Common myeloid progenitor, CD34-positive (primary cell): Measurements from ENCODE around the gene PRKCH.

Experiments
- CTCF ChIA-PET: fragments of 350-600 bp; sonication (Branson Sonifier 250); formaldehyde crosslinking; loops from one replicate; lab custom pipeline; 2021; ENCODE audit warnings: antibody characterized with exemption; lab: Charles Lee
- POLR2A ChIA-PET: fragments of 350-600 bp; sonication (Branson Sonifier 250); formaldehyde crosslinking; loops from one replicate; lab custom pipeline; 2021; ENCODE audit warnings: antibody characterized with exemption; lab: Charles Lee
- DNase-seq, 3 donors: peaks; one replicate each; pipeline versions ENCODE4 v3.0.0 to v3.0.0-alpha.2; 2013
- H3K27ac ChIP-seq, 2 experiments: 1 replicate in 1 of 2; 2 replicates in 1 of 2; pipeline ENCODE4 v1.7.0; 2013; ENCODE audit warnings: inconsistent platforms in 2 of 2, low read length in 2 of 2, mild to moderate bottlenecking in 2 of 2, low read depth in 1 of 2, moderate library complexity in 1 of 2; ENCODE audit not compliant: severe bottlenecking in 2 of 2, insufficient read depth in 1 of 2, poor library complexity in 1 of 2
- H3K27me3 ChIP-seq, 5 experiments: replicated peaks in 2 of 5; 1 replicate in 3 of 5; 2 replicates in 2 of 5; pipeline versions ENCODE4 v1.6.1 to v1.7.0; 2013; ENCODE audit warnings: low read length in 4 of 5, mild to moderate bottlenecking in 2 of 5, moderate library complexity in 2 of 5, inconsistent platforms in 1 of 5; ENCODE audit not compliant: insufficient read depth in 5 of 5, control insufficient read depth in 4 of 5
- H3K36me3 ChIP-seq, 4 experiments: 1 replicate in 2 of 4; 2 replicates in 2 of 4; pipeline versions ENCODE4 v1.6.1 to v1.7.0; 2013; ENCODE audit warnings: low read length in 3 of 4, control low read depth in 1 of 4, mild to moderate bottlenecking in 1 of 4; ENCODE audit not compliant: control insufficient read depth in 4 of 4, insufficient read depth in 4 of 4
- H3K4me1 ChIP-seq, 4 experiments: 1 replicate in 3 of 4; 2 replicates in 1 of 4; pipeline versions ENCODE4 v1.6.1 to v1.7.1; 2013; ENCODE audit warnings: low read length in 3 of 4, mild to moderate bottlenecking in 3 of 4, control low read depth in 1 of 4, inconsistent platforms in 1 of 4, moderate library complexity in 1 of 4; ENCODE audit not compliant: control insufficient read depth in 4 of 4, insufficient read depth in 4 of 4; ENCODE audit errors: control extremely low read depth in 1 of 4
- H3K4me3 ChIP-seq, 7 experiments: 1 replicate in 4 of 7; 2 replicates in 3 of 7; pipeline versions ENCODE4 v1.5.1 to v1.7.0; 2013; ENCODE audit warnings: mild to moderate bottlenecking in 7 of 7, low read length in 6 of 7, moderate library complexity in 6 of 7, inconsistent platforms in 2 of 7, low read depth in 2 of 7, control low read depth in 1 of 7; ENCODE audit not compliant: insufficient read depth in 4 of 7, control insufficient read depth in 1 of 7; ENCODE audit errors: extremely low read depth in 1 of 7
- H3K9me3 ChIP-seq, 5 experiments: 1 replicate in 4 of 5; 2 replicates in 1 of 5; pipeline versions ENCODE4 v1.6.1 to v1.7.1; 2013; ENCODE audit warnings: low read length in 4 of 5, mild to moderate bottlenecking in 2 of 5, inconsistent platforms in 1 of 5, low read depth in 1 of 5, moderate library complexity in 1 of 5; ENCODE audit not compliant: control insufficient read depth in 4 of 5, insufficient read depth in 2 of 5; ENCODE audit errors: control extremely low read depth in 1 of 5
- WGBS: methylation state at CpG from one replicate; pipeline ENCODE4 v1.1.5; 2013; ENCODE audit not compliant: insufficient coverage; 5-methylcytosine and 5-hydroxymethylcytosine counted together

PRKCH gene

GRCh38 chr14:61323970-61324369 is 2.6 kb downstream of the PRKCH start:
- no peak for DNase-seq
- H3K27me3 ChIP-seq = no peaks in the 10 kb centered on the region
- no peak overlapping the region for H3K27ac ChIP-seq
- no peaks in the 10 kb centered on the region for H3K36me3 ChIP-seq
- ChIA-PET CTCF (interaction anchor here (1.4 to 8.0 kb wide), 3 partner anchors 16 to 35 kb away, joined by 3 to 44 read pairs (median 4); no protein-coding TSS in a partner anchor), POLR2A (no interaction called here)
- H3K9me3 ChIP-seq = peaks cover 0 to 3% (median 0%) of the 10 kb centered on the region in 5 experiments
- H3K4me1 ChIP-seq = peaks cover 2 to 51% (median 34%) of the 10 kb centered on the region in 4 experiments
- WGBS = 83% methylated on average over 3 of the region's 6 CpGs
- peak overlapping the region in 5 of 7 experiments; percentile 57 to 98 (median 84) for H3K4me3 ChIP-seq

GRCh38 chr14:61325166-61325565 is 3.8 kb downstream of the PRKCH start:
- peaks cover 2 to 57% (median 34%) of the 10 kb centered on the region in 4 experiments for H3K4me1 ChIP-seq
- CTCF ChIA-PET = interaction anchor here (8.0 kb wide), 1 partner anchor 17 kb away, joined by 44 read pairs; no protein-coding TSS in a partner anchor
- POLR2A ChIA-PET = no interaction called here
- H3K36me3 ChIP-seq = peaks cover 0 to 3% (median 0%) of the 10 kb centered on the region in 4 experiments
- H3K9me3 ChIP-seq = peaks cover 0 to 3% (median 0%) of the 10 kb centered on the region in 5 experiments
- no peak overlapping the region for H3K4me3 ChIP-seq
- no CpG with 5 or more reads among the region's 1 CpG for WGBS
- no peak overlapping the region for H3K27ac ChIP-seq
- no peaks in the 10 kb centered on the region for H3K27me3 ChIP-seq
- no peak for DNase-seq

DNA sequence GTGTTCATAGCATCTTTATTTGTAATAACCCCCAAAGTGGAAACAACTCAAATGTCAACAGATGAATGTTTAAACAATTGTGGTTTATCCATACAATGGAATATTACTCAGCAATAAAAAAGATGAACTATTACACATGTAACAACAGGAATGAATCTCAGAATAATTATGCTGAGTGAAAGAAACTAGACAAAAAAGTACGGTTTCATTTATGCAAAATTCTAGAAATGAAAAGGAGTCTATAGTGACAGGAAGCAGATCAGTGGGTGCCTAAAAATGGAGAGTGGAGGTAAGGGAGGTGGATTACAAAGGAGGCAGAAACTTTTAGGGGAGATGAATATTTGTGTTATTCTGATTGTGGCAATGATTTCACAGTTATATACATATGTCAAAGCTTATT is 4.8 kb downstream of the PRKCH start:
- Histone ChIP-seq H3K9me3 (peaks cover 0 to 3% (median 0%) of the 10 kb centered on the region in 5 experiments), H3K36me3 (peaks cover 0 to 3% (median 0%) of the 10 kb centered on the region in 4 experiments), H3K27me3 (no peaks in the 10 kb centered on the region), H3K4me1 (peaks cover 2 to 51% (median 28%) of the 10 kb centered on the region in 4 experiments), H3K27ac (no peak overlapping the region), H3K4me3 (no peak overlapping the region)
- DNase-seq = no peak
- ChIA-PET POLR2A (interaction anchor here (1.0 kb wide), 1 partner anchor 19 kb away, joined by 6 read pairs; no protein-coding TSS in a partner anchor), CTCF (interaction anchor here (0.7 kb wide), 1 partner anchor 30 kb away, joined by 3 read pairs; no protein-coding TSS in a partner anchor)
- 91% methylated on average over 1 of the region's 1 CpG for WGBS

- ChIA-PET POLR2A (interaction anchor here (1.0 kb wide), 1 partner anchor 20 kb away, joined by 6 read pairs; no protein-coding TSS in a partner anchor), CTCF (no interaction called here)
- Histone ChIP-seq H3K9me3 (peaks cover 0 to 3% (median 0%) of the 10 kb centered on the region in 5 experiments), H3K27me3 (no peaks in the 10 kb centered on the region), H3K4me3 (peak overlapping the region in 2 of 7 experiments; percentile 49 to 62), H3K27ac (no peak overlapping the region), H3K4me1 (peaks cover 2 to 54% (median 24%) of the 10 kb centered on the region in 4 experiments), H3K36me3 (peaks cover 0 to 3% (median 0%) of the 10 kb centered on the region in 4 experiments)
- 5% methylated on average over 4 of the region's 4 CpGs for WGBS
- DNase-seq = peak; percentile 29 to 55 (median 39)
Measured at GRCh38 chr14:61326847-61327246, 5.5 kb downstream of the PRKCH start.

DNA sequence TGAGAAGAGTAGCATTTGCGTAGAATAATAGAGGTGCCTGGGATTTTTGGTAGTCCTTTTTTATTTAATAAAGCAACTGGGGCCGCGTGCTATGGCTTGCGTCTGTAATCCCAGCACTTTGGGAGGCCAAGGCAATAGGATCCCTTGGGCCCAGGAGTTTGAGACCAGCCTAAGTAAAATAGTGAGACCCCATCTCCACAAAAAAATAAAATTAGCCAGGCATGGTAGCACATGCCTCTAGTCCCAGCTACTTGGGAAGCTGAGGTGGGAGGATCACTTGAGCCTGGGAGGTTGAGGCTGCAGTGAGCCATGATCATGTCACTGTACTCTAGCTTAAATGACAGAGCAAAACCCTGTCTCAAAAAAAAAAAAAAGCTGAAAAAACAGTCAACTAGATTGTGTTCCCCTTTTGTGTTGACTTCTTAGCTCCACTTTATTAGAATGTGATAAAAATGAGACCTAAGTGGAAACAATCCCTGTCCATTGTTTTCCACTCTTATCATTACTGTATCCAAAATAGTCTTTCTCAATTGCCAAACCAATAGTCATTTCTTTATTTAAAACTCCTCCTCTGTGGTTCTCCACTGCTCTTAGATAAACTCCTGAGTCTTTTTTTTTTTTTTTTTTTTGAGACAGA is 7.4 kb downstream of the PRKCH start:
- peak in 2 of 3 donors; percentile 71 to 78 for DNase-seq
- CTCF ChIA-PET = interaction anchor here (0.6 kb wide), 1 partner anchor 29 kb away, joined by 3 read pairs; no protein-coding TSS in a partner anchor
- H3K9me3 ChIP-seq = peaks cover 0 to 3% (median 0%) of the 10 kb centered on the region in 5 experiments
- H3K36me3 ChIP-seq = peaks cover 0 to 3% (median 0%) of the 10 kb centered on the region in 4 experiments
- POLR2A ChIA-PET = interaction anchor here (0.6 kb wide), 1 partner anchor 19 kb away, joined by 3 read pairs; no protein-coding TSS in a partner anchor
- no peaks in the 10 kb centered on the region for H3K27me3 ChIP-seq
- WGBS = 90% methylated on average over 4 of the region's 4 CpGs
- H3K4me3 ChIP-seq = peak overlapping the region in 1 of 7 experiments; percentile 13
- H3K4me1 ChIP-seq = peaks cover 2 to 53% (median 17%) of the 10 kb centered on the region in 4 experiments
- H3K27ac ChIP-seq = no peak overlapping the region

GRCh38 chr14:61329478-61330051 is 8.2 kb downstream of the PRKCH start:
- H3K27me3 ChIP-seq = no peaks in the 10 kb centered on the region
- H3K4me1 ChIP-seq = peaks cover 2 to 50% (median 14%) of the 10 kb centered on the region in 4 experiments
- H3K27ac ChIP-seq = no peak overlapping the region
- peak in 2 of 3 donors; percentile 43 to 58 for DNase-seq
- H3K9me3 ChIP-seq = peaks cover 0 to 3% (median 0%) of the 10 kb centered on the region in 5 experiments
- H3K36me3 ChIP-seq = peaks cover 0 to 3% (median 0%) of the 10 kb centered on the region in 4 experiments
- ChIA-PET POLR2A (no interaction called here), CTCF (interaction anchor here (1.5 to 2.0 kb wide), 2 partner anchors 13 to 33 kb away, joined by 3 to 6 read pairs; no protein-coding TSS in a partner anchor)
- 92% methylated on average over 8 of the region's 8 CpGs for WGBS
- H3K4me3 ChIP-seq = no peak overlapping the region
